ENCODE data around the gene CALHM4. TPM values are rescaled to one million over a fixed set of nuclear protein-coding genes. Genes with fewer than 3 reads are reported as not detected.
"Not testable (repeated sequence)": the region's sequence is repeated elsewhere in the genome, so short reads cannot be mapped to it uniquely, and the experiment has no call there.

Gene CALHM4
- total and polyA plus RNA-seq, 11 donors: 0.10 to 0.67 TPM; not detected in 9

GRCh38 chr6:116595247-116595646 is 41.7 kb downstream of the CALHM4 start:
- no peak overlapping the region for H3K4me3 ChIP-seq
- no peak for DNase-seq
- ATAC-seq: no peak
- H3K9me3 ChIP-seq: no peaks in the 10 kb centered on the region
- H3K27me3 ChIP-seq: no peaks in the 10 kb centered on the region
- WGBS, 4 donors: 89 to 97% (median 90%) methylated on average over 3 of the region's 3 CpGs
- peaks cover 0 to 91% (median 60%) of the 10 kb centered on the region in 9 donors for H3K36me3 ChIP-seq
- H3K4me1 ChIP-seq: no peaks in the 10 kb centered on the region
- H3K27ac ChIP-seq: no peak overlapping the region
- TF ChIP-seq CTCF (IDR thresholded peaks at IDR 0.05): no peak
- intact Hi-C loops (cut with DNase I): no loop called here

GRCh38 chr6:116596815-116597214 is 43.3 kb downstream of the CALHM4 start:
- H3K36me3 ChIP-seq: peaks cover 0 to 88% (median 44%) of the 10 kb centered on the region in 9 donors
- H3K27me3 ChIP-seq: no peaks in the 10 kb centered on the region
- intact Hi-C loops (cut with DNase I): no loop called here
- 74 to 83% (median 77%) methylated on average over 4 of the region's 4 CpGs for WGBS, 4 donors
- no peaks in the 10 kb centered on the region for H3K9me3 ChIP-seq
- TF ChIP-seq CTCF (IDR thresholded peaks at IDR 0.05): no peak
- no peak for TF ChIP-seq POLR2A (IDR thresholded peaks at IDR 0.05)
- DNase-seq: no peak
- H3K27ac ChIP-seq: no peak overlapping the region
- H3K4me1 ChIP-seq: no peaks in the 10 kb centered on the region
- H3K4me3 ChIP-seq: no peak overlapping the region
- no peak for ATAC-seq

GRCh38 chr6:116603916-116604315 is 50.4 kb downstream of the CALHM4 start:
- intact Hi-C loops (cut with DNase I); DNase-seq; ATAC-seq; H3K4me3 ChIP-seq; H3K27ac ChIP-seq; H3K4me1 ChIP-seq; H3K9me3 ChIP-seq; H3K27me3 ChIP-seq: not testable (repeated sequence)
- H3K36me3 ChIP-seq: peaks cover 0 to 36% (median 4%) of the 10 kb centered on the region in 9 donors
- WGBS, 4 donors: 87 to 96% (median 94%) methylated on average over 3 of the region's 3 CpGs

GRCh38 chr6:116604868-116605267 is 51.3 kb downstream of the CALHM4 start:
- 89 to 95% (median 93%) methylated on average over 3 of the region's 3 CpGs for WGBS, 4 donors
- H3K9me3 ChIP-seq; H3K27ac ChIP-seq; DNase-seq; H3K4me3 ChIP-seq; H3K27me3 ChIP-seq; H3K4me1 ChIP-seq; ATAC-seq; intact Hi-C loops (cut with DNase I): not testable (repeated sequence)
- H3K36me3 ChIP-seq: peaks cover 0 to 28% (median 4%) of the 10 kb centered on the region in 9 donors

- Histone ChIP-seq H3K4me1 (no peaks in the 10 kb centered on the region), H3K27me3 (no peaks in the 10 kb centered on the region), H3K9me3 (no peaks in the 10 kb centered on the region), H3K4me3 (no peak overlapping the region), H3K27ac (no peak overlapping the region), H3K36me3 (peaks cover 0 to 25% (median 4%) of the 10 kb centered on the region in 9 donors)
- no peak for DNase-seq
- no peak for ATAC-seq
- 95 to 98% (median 96%) methylated on average over 4 of the region's 4 CpGs for WGBS, 4 donors
- intact Hi-C loops (cut with DNase I): no loop called here
- no peak for TF ChIP-seq POLR2A (IDR thresholded peaks at IDR 0.05)
- TF ChIP-seq CTCF (IDR thresholded peaks at IDR 0.05): no peak
Observed at GRCh38 chr6:116605935-116606334, 52.4 kb downstream of the CALHM4 start.

Other genes with a start within 250 kb of the CALHM4 start
- gene DSE, start 182.8 kb upstream of the CALHM4 start, total RNA-seq: 10 to 100 TPM in 8 of 9 donors, 1 to 10 TPM in 1; 9.7 to 37.3 (median 11.1) TPM
- gene DSE, start 182.8 kb upstream of the CALHM4 start, polyA plus RNA-seq: 1 to 10 TPM; 3.2 to 6.3 TPM
- gene CALHM6, start 92.4 kb upstream of the CALHM4 start, total RNA-seq: 10 to 100 TPM in 1 of 9 donors, 1 to 10 TPM in 2, under 1 TPM in 5, not detected in 1; 0.37 to 52.4 (median 0.67) TPM
- gene CALHM6, start 92.4 kb upstream of the CALHM4 start, polyA plus RNA-seq: 1 to 10 TPM; 1.3 to 1.8 TPM
- gene CALHM5, start 42.1 kb upstream of the CALHM4 start, total RNA-seq: 1 to 10 TPM; 1.4 to 3.0 (median 1.8) TPM
- gene CALHM5, start 42.1 kb upstream of the CALHM4 start, polyA plus RNA-seq: 1 to 10 TPM in 1 of 2 donors, under 1 TPM in 1; 0.76 to 1.3 TPM
- under 1 TPM in 4 of 9 donors, not detected in 5; 0.11 to 0.29 (median 0.19) TPM for gene TRAPPC3L, start 8.1 kb upstream of the CALHM4 start, total RNA-seq
- gene TRAPPC3L, start 8.1 kb upstream of the CALHM4 start, polyA plus RNA-seq: not detected
- gene RWDD1, start 17.8 kb downstream of the CALHM4 start, total RNA-seq: 10 to 100 TPM; 35.9 to 70.5 (median 48.8) TPM
- 100 to 1,000 TPM in 1 of 2 donors, 10 to 100 TPM in 1; 69.1 to 124 TPM for gene RWDD1, start 17.8 kb downstream of the CALHM4 start, polyA plus RNA-seq
- gene RSPH4A, start 62.7 kb downstream of the CALHM4 start, total RNA-seq: under 1 TPM in 7 of 9 donors, not detected in 2; 0.12 to 0.42 (median 0.20) TPM
- gene RSPH4A, start 62.7 kb downstream of the CALHM4 start, polyA plus RNA-seq: under 1 TPM; 0.12 to 0.23 TPM
- gene ZUP1, start 115.0 kb downstream of the CALHM4 start, total RNA-seq: 1 to 10 TPM; 2.6 to 5.3 (median 3.7) TPM
- gene ZUP1, start 115.0 kb downstream of the CALHM4 start, polyA plus RNA-seq: 1 to 10 TPM; 3.7 to 4.5 TPM
- 10 to 100 TPM in 3 of 9 donors, 1 to 10 TPM in 6; 3.1 to 12.5 (median 9.1) TPM for gene KPNA5, start 127.5 kb downstream of the CALHM4 start, total RNA-seq
- 1 to 10 TPM; 1.6 to 2.6 TPM for gene KPNA5, start 127.5 kb downstream of the CALHM4 start, polyA plus RNA-seq
- gene FAM162B, start 212.0 kb downstream of the CALHM4 start, total RNA-seq: 1 to 10 TPM; 2.7 to 8.9 (median 3.4) TPM
- 1 to 10 TPM; 3.7 to 4.5 TPM for gene FAM162B, start 212.0 kb downstream of the CALHM4 start, polyA plus RNA-seq